Upper lobe of right lung (tissue), 1 donor: ENCODE data around the gene RAMP3. TPM values are rescaled to one million over a fixed set of nuclear protein-coding genes. Genes with fewer than 3 reads are reported as not detected.

Source experiments
- ATAC-seq: fragments of 200-7000 bp; cut with Tn5 transposase; one replicate; pipeline ENCODE4 v1.9.1; 2020; ENCODE audit warnings: mild to moderate bottlenecking, moderate library complexity
- DNase-seq: peaks from one replicate; pipeline ENCODE4 v3.0.0-alpha.2; 2020
- H3K27ac ChIP-seq: fragments of 200-600 bp; one replicate; pipeline ENCODE4 v1.8.0; 2022
- H3K27me3 ChIP-seq: fragments of 200-600 bp; one replicate; pipeline ENCODE4 v1.8.0; 2022; ENCODE audit warnings: mild to moderate bottlenecking
- H3K36me3 ChIP-seq: fragments of 200-600 bp; one replicate; pipeline ENCODE4 v1.8.0; 2022
- H3K4me1 ChIP-seq: fragments of 200-600 bp; one replicate; pipeline ENCODE4 v1.8.0; 2022
- H3K4me3 ChIP-seq: fragments of 200-600 bp; one replicate; pipeline ENCODE4 v1.8.0; 2022; ENCODE audit warnings: mild to moderate bottlenecking
- H3K9me3 ChIP-seq: fragments of 200-600 bp; one replicate; pipeline ENCODE4 v1.8.0; 2022
- CTCF ChIP-seq: fragments of 200-600 bp; IDR thresholded peaks from one replicate; pipeline ENCODE4 v1.8.0; 2022; ENCODE audit warnings: antibody characterized with exemption
- intact Hi-C: fragments of 100-400 bp; cut with DNase I; formaldehyde crosslinking; loops from one replicate; pipeline ENCODE4 v1.11.0; 2022
- total RNA-seq: library from RNA; stranded (reverse); fragmentation: NEBNext Ultra II Directional; extraction: Animal tissue kit (Norgen Biotek cat#: 25700); gene quantifications from one replicate; pipeline ENCODE4 v1.2.1, GENCODE V29; 2021
- donor health status: DM: no; HTN: yes; CAD: no; lungs with severe emphysema.

The RAMP3 gene
- total RNA-seq, 1 donor from 2014 or later: 255 TPM

- intact Hi-C loops: no loop called here
- Histone ChIP-seq H3K27ac (no peak overlapping the region), H3K27me3 (no peaks in the 10 kb centered on the region), H3K4me3 (no peak overlapping the region), H3K9me3 (no peaks in the 10 kb centered on the region), H3K36me3 (no peaks in the 10 kb centered on the region), H3K4me1 (peaks cover 15% of the 10 kb centered on the region)
- ATAC-seq (no peak), DNase-seq (no peak)
- TF ChIP-seq CTCF: no peak
Measured at GRCh38 chr7:45114926-45115325, 42.7 kb upstream of the RAMP3 start.

GRCh38 chr7:45116048-45116447 is 41.5 kb upstream of the RAMP3 start:
- H3K4me1 ChIP-seq: peaks cover 6% of the 10 kb centered on the region
- ATAC-seq (no peak), DNase-seq (no peak)
- no peaks in the 10 kb centered on the region for H3K27me3 ChIP-seq
- no peak overlapping the region for H3K27ac ChIP-seq
- no peaks in the 10 kb centered on the region for H3K36me3 ChIP-seq
- no peak overlapping the region for H3K4me3 ChIP-seq
- no peak for TF ChIP-seq CTCF
- H3K9me3 ChIP-seq: no peaks in the 10 kb centered on the region
- intact Hi-C loops: no loop called here

DNA sequence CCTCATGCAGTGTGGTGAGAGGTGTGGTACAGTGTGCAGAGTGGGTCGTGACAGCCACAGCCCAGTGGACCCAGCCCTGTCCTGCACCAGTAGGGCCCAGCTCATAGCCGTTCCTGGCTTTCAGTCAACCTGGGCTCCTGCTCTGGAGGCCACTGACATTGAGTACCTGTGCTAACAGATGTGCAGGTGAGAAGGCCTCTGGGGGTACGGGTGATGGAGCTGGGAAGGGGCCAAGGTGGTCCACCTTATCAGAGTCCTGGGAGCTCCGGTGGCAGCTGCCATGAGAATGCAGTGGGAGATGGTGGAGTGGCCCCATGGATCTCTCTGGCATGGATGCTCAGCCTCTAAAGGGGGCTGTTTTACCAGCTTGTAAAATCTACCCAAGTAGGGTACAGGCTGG is 40.0 kb upstream of the RAMP3 start:
- no peaks in the 10 kb centered on the region for H3K27me3 ChIP-seq
- ATAC-seq: no peak
- TF ChIP-seq CTCF: no peak
- no peak overlapping the region for H3K27ac ChIP-seq
- intact Hi-C loops: no loop called here
- no peaks in the 10 kb centered on the region for H3K36me3 ChIP-seq
- H3K4me3 ChIP-seq: no peak overlapping the region
- H3K9me3 ChIP-seq: no peaks in the 10 kb centered on the region
- no peak for DNase-seq
- H3K4me1 ChIP-seq: no peaks in the 10 kb centered on the region

GRCh38 chr7:45118292-45118691 is 39.3 kb upstream of the RAMP3 start:
- Histone ChIP-seq H3K27ac (no peak overlapping the region), H3K36me3 (no peaks in the 10 kb centered on the region), H3K4me1 (no peaks in the 10 kb centered on the region), H3K27me3 (no peaks in the 10 kb centered on the region), H3K9me3 (no peaks in the 10 kb centered on the region), H3K4me3 (no peak overlapping the region)
- intact Hi-C loops: no loop called here
- DNase-seq: no peak
- TF ChIP-seq CTCF: no peak
- ATAC-seq: no peak

- no peak for ATAC-seq
- DNase-seq: no peak
- H3K9me3 ChIP-seq: no peaks in the 10 kb centered on the region
- TF ChIP-seq CTCF: no peak
- no peak overlapping the region for H3K4me3 ChIP-seq
- H3K4me1 ChIP-seq: no peaks in the 10 kb centered on the region
- no peaks in the 10 kb centered on the region for H3K27me3 ChIP-seq
- intact Hi-C loops: no loop called here
- H3K36me3 ChIP-seq: no peaks in the 10 kb centered on the region
- no peak overlapping the region for H3K27ac ChIP-seq
Measured at GRCh38 chr7:45118889-45119331, 38.7 kb upstream of the RAMP3 start.

- no peak for ATAC-seq
- Histone ChIP-seq H3K27ac (no peak overlapping the region), H3K27me3 (no peaks in the 10 kb centered on the region), H3K36me3 (no peaks in the 10 kb centered on the region), H3K9me3 (no peaks in the 10 kb centered on the region), H3K4me1 (no peaks in the 10 kb centered on the region), H3K4me3 (no peak overlapping the region)
- no peak for TF ChIP-seq CTCF
- DNase-seq: no peak
- intact Hi-C loops: no loop called here
Measured at GRCh38 chr7:45119550-45119949, 38.0 kb upstream of the RAMP3 start.
